T-cell (primary cell): Measurements from ENCODE around the gene FOXN3. TPM values are rescaled to one million over a fixed set of nuclear protein-coding genes. Genes with fewer than 3 reads are reported as not detected.
A peak's percentile ranks its signal among the peaks of the same experiment; 100 is the strongest.

Experiments used
- ATAC-seq, 4 experiments: fragments of 200-7000 bp in 3 of 4; fragments of 150-1000 bp in 1 of 4; cut with Tn5 transposase; replicated peaks in 1 of 4; 1 replicate in 3 of 4; 2 replicates in 1 of 4; pipeline ENCODE4 v1.10.0; 2021; ENCODE audit warnings: moderate library complexity in 3 of 4, mild to moderate bottlenecking in 2 of 4, moderate number of reproducible peaks in 1 of 4
- CTCF ChIA-PET, 2 donors: fragments of 300-600 bp; sonication (Branson Sonifier 250); formaldehyde crosslinking; loops; one replicate each; lab custom pipeline; 2022; ENCODE audit warnings: antibody characterized with exemption in 2 of 2; lab: Charles Lee
- POLR2A ChIA-PET, 2 donors: fragments of 300-600 bp; sonication (Branson Sonifier 250); formaldehyde crosslinking; loops; one replicate each; lab custom pipeline; 2022; ENCODE audit warnings: antibody characterized with exemption in 2 of 2; lab: Charles Lee
- DNase-seq, 35 experiments: peaks; one replicate each; pipeline versions ENCODE4 v3.0.0 to v3.0.0-alpha.2; 2013 to 2023
- H3K27ac ChIP-seq: one replicate; pipeline ENCODE4 v1.5.1; 2013; ENCODE audit warnings: low read length
- H3K27me3 ChIP-seq, 2 experiments: replicated peaks in 1 of 2; 1 replicate in 1 of 2; 2 replicates in 1 of 2; pipeline versions ENCODE4 v1.6.1 to v1.7.0; 2013; ENCODE audit warnings: low read length in 1 of 2, mixed read lengths in 1 of 2; ENCODE audit not compliant: control insufficient read depth in 2 of 2, insufficient read depth in 2 of 2; ENCODE audit errors: extremely low read depth in 1 of 2
- H3K36me3 ChIP-seq, 2 donors: 1 replicate in 1 of 2; 2 replicates in 1 of 2; pipeline versions ENCODE4 v1.6.1 to v1.7.0; 2013; ENCODE audit warnings: low read length in 1 of 2; ENCODE audit not compliant: control insufficient read depth in 2 of 2, insufficient read depth in 1 of 2; ENCODE audit errors: extremely low read depth in 1 of 2
- H3K4me1 ChIP-seq, 2 experiments: 1 replicate in 1 of 2; 2 replicates in 1 of 2; pipeline versions ENCODE4 v1.6.1 to v1.7.0; 2013; ENCODE audit warnings: low read length in 2 of 2, mixed read lengths in 1 of 2; ENCODE audit not compliant: insufficient read depth in 2 of 2, control insufficient read depth in 1 of 2; ENCODE audit errors: extremely low read depth in 1 of 2
- H3K4me3 ChIP-seq, 2 donors: 1 replicate in 1 of 2; 2 replicates in 1 of 2; pipeline versions ENCODE4 v1.5.1 to v1.7.0; 2013; ENCODE audit warnings: mild to moderate bottlenecking in 2 of 2, low read length in 1 of 2, moderate library complexity in 1 of 2; ENCODE audit not compliant: control insufficient read depth in 1 of 2; ENCODE audit errors: extremely low read depth in 1 of 2
- H3K9me3 ChIP-seq: 2 replicates; pipeline ENCODE4 v1.7.0; 2013
- H3K27ac Mint-ChIP-seq, 2 donors: one replicate each; pipeline ENCODE4 v1.8.0; 2020 to 2021; ENCODE audit warnings: mild to moderate bottlenecking in 2 of 2, mixed read lengths in 2 of 2
- H3K27me3 Mint-ChIP-seq, 2 donors: one replicate each; pipeline ENCODE4 v1.8.0; 2021 to 2022; ENCODE audit warnings: mixed read lengths in 2 of 2
- H3K36me3 Mint-ChIP-seq: one replicate; pipeline ENCODE4 v1.8.0; 2021; ENCODE audit warnings: mixed read lengths
- H3K4me1 Mint-ChIP-seq, 3 donors: one replicate each; pipeline ENCODE4 v1.8.0; 2020 to 2022; ENCODE audit warnings: mixed read lengths in 3 of 3, mild to moderate bottlenecking in 1 of 3
- H3K4me3 Mint-ChIP-seq, 3 donors: one replicate each; pipeline ENCODE4 v1.8.0; 2020 to 2022; ENCODE audit warnings: mild to moderate bottlenecking in 3 of 3, mixed read lengths in 3 of 3, moderate library complexity in 3 of 3
- H3K9me3 Mint-ChIP-seq, 3 donors: one replicate each; pipeline ENCODE4 v1.8.0; 2020 to 2022; ENCODE audit warnings: mixed read lengths in 3 of 3
- WGBS: methylation state at CpG from one replicate; pipeline ENCODE4 v1.1.5; 2013; ENCODE audit warnings: missing lambda C conversion rate; ENCODE audit not compliant: insufficient coverage; 5-methylcytosine and 5-hydroxymethylcytosine counted together
- total RNA-seq, 35 experiments: library from RNA in 6 of 35; stranded (reverse) in 6 of 35; fragments of 120-200 nt in 1 of 35; gene quantifications; one replicate each; pipeline versions ENCODE4 v1.2.1 to v1.2.4 and lab custom pipeline; 2013 to 2026

The FOXN3 gene
- total RNA-seq, 5 donors from 2014 or later (not counting 1 experiment from before 2014, with no cell fraction given) = 92.8 to 176 (median 103) TPM

GRCh38 chr14:89444516-89445125 is 27.6 kb upstream of the FOXN3 start:
- ChIA-PET POLR2A (interaction anchor here in 1 of 2 donors (0.6 kb wide), 1 partner anchor 140 kb away, joined by 3 read pairs; no protein-coding TSS in a partner anchor), CTCF (interaction anchor here in 1 of 2 donors (0.7 to 2.1 kb wide), 2 partner anchors 10 to 49 kb away, joined by 4 to 6 read pairs; no protein-coding TSS in a partner anchor)
- no CpG with 5 or more reads among the region's 10 CpGs for WGBS
- Histone ChIP-seq H3K9me3 (no peaks in the 10 kb centered on the region), H3K27me3 (no peaks in the 10 kb centered on the region), H3K4me1 (peaks cover 32 to 47% of the 10 kb centered on the region in 2 experiments), H3K27ac (peak overlapping the region; percentile 30), H3K36me3 (peaks cover 0 to 2% of the 10 kb centered on the region in 2 donors), H3K4me3 (no peak overlapping the region)
- no peak for ATAC-seq
- peak overlapping the region in 1 of 3 donors; percentile 75 for H3K4me3 Mint-ChIP-seq
- H3K36me3 Mint-ChIP-seq = peaks cover 4% of the 10 kb centered on the region
- peaks cover 75 to 87% (median 76%) of the 10 kb centered on the region in 3 donors for H3K4me1 Mint-ChIP-seq
- H3K9me3 Mint-ChIP-seq = no peaks in the 10 kb centered on the region
- DNase-seq = no peak
- peak overlapping the region; percentile 84 to 91 for H3K27ac Mint-ChIP-seq
- no peaks in the 10 kb centered on the region for H3K27me3 Mint-ChIP-seq

DNA sequence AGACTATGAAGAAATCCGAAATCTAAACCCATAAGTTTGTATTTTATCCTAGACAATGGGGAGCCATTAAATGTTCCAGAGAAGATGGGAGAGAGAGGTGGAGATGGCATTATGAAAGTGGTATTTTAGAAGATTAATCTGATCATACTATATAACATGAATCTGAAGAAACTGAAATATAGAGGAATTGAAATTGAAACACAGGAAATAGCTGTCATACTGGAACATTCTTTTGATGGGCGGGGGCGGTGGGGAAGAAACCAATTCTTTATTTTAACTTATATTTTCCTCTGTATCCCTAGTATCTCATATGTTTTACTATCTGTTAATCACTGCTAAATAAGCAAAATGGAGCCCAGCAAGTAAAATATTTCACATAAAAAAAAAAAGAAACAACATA is 27.0 kb upstream of the FOXN3 start:
- Histone ChIP-seq H3K4me1 (peaks cover 32 to 47% of the 10 kb centered on the region in 2 experiments), H3K27ac (peak overlapping the region; percentile 30), H3K27me3 (no peaks in the 10 kb centered on the region), H3K36me3 (peaks cover 0 to 2% of the 10 kb centered on the region in 2 donors), H3K9me3 (no peaks in the 10 kb centered on the region), H3K4me3 (no peak overlapping the region)
- Mint-ChIP-seq H3K9me3 (no peaks in the 10 kb centered on the region), H3K36me3 (peaks cover 4% of the 10 kb centered on the region), H3K4me3 (peak overlapping the region in 1 of 3 donors; percentile 75), H3K27ac (peak overlapping the region; percentile 84 to 91), H3K27me3 (no peaks in the 10 kb centered on the region), H3K4me1 (peaks cover 72 to 82% (median 73%) of the 10 kb centered on the region in 3 donors)
- ChIA-PET CTCF (interaction anchor here in 1 of 2 donors (0.6 to 2.1 kb wide), 4 partner anchors 10 to 50 kb away, joined by 3 to 6 read pairs (median 5); no protein-coding TSS in a partner anchor), POLR2A (interaction anchor here (0.6 to 0.7 kb wide), 3 partner anchors 13 to 319 kb away, joined by 3 to 5 read pairs (median 3); no protein-coding TSS in a partner anchor)
- DNase-seq (no peak), ATAC-seq (peak in 1 of 4 experiments; percentile 41)
- WGBS = no CpG with 5 or more reads among the region's 3 CpGs

- POLR2A ChIA-PET = no interaction called here
- peak overlapping the region; percentile 3 to 75 (median 57) for H3K4me3 Mint-ChIP-seq
Measured at GRCh38 chr14:89443042-89443629, 26.1 kb upstream of the FOXN3 start.

GRCh38 chr14:89442280-89442679 is 25.2 kb upstream of the FOXN3 start:
- Mint-ChIP-seq H3K9me3 (peaks cover 0 to 2% (median 0%) of the 10 kb centered on the region in 3 donors), H3K36me3 (peaks cover 4% of the 10 kb centered on the region), H3K27ac (peak overlapping the region; percentile 36 to 60), H3K4me1 (peaks cover 64 to 68% (median 67%) of the 10 kb centered on the region in 3 donors), H3K27me3 (no peaks in the 10 kb centered on the region), H3K4me3 (no peak overlapping the region)
- DNase-seq (no peak), ATAC-seq (no peak)
- Histone ChIP-seq H3K4me1 (peaks cover 22 to 35% of the 10 kb centered on the region in 2 experiments), H3K4me3 (no peak overlapping the region), H3K9me3 (no peaks in the 10 kb centered on the region), H3K27me3 (no peaks in the 10 kb centered on the region), H3K27ac (no peak overlapping the region), H3K36me3 (peaks cover under 1 to 3% of the 10 kb centered on the region in 2 donors)
- ChIA-PET POLR2A (no interaction called here), CTCF (no interaction called here)
- WGBS = 100% methylated on average over 4 of the region's 4 CpGs

More at GRCh38 chr14:89443042-89443629, 26.1 kb upstream of the FOXN3 start:
- Mint-ChIP-seq H3K4me1 (peaks cover 68 to 74% (median 69%) of the 10 kb centered on the region in 3 donors), H3K9me3 (no peaks in the 10 kb centered on the region), H3K27ac (peak overlapping the region; percentile 84 to 91), H3K36me3 (peaks cover 4% of the 10 kb centered on the region), H3K27me3 (no peaks in the 10 kb centered on the region)
- H3K36me3 ChIP-seq = peaks cover 0 to 3% of the 10 kb centered on the region in 2 donors
- H3K27me3 ChIP-seq = no peaks in the 10 kb centered on the region
- H3K4me1 ChIP-seq = peaks cover 26 to 42% of the 10 kb centered on the region in 2 experiments
- CTCF ChIA-PET = interaction anchor here (0.6 to 2.1 kb wide), 3 partner anchors 13 to 215 kb away, joined by 3 to 6 read pairs (median 6); no protein-coding TSS in a partner anchor
- ATAC-seq (no peak), DNase-seq (no peak)
- no peak overlapping the region for H3K4me3 ChIP-seq
- 14% methylated on average over 2 of the region's 3 CpGs for WGBS
- H3K9me3 ChIP-seq = no peaks in the 10 kb centered on the region
- H3K27ac ChIP-seq = no peak overlapping the region

DNA sequence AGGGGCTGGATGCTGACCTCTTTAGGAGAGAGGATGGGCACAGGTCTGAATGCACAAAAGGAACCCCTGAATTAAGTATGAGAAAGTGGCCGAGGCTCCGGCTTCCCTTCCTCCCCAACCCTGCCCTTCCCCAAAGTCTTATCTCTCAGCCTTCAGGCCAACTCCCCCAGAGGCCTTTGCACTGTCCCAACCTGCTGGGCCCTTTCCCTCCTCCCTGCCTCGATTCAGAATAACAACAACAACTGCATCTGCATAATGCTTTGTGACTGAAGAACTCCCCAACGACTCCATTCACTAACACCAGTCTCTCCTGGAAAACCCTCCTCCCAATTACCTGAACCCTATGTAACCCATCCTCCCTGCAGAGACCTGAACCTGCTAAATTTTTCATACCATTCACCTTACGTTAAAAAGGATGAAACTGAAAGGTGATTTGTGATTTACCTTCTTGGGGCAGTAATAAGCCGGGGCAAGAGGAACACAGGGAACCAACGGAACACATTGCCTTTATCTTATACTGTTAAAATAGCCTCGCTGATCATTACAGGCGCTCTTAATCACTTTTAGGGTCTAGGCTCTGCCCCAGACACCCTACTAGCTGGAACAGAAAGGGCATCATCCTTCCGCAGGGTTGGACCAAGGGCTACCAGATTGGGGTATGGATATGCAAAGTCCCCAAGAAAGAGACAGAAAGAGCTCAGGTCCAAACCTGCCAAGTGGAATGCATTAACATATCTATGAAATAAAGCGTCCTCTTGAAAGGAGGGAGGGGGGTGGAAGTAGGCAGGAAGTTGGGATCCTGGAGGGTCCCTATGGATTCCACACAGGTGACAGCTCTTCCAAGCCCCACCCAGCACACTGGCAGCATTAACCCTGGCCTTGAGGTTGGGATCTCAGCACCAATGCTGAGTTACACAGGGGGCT is 24.2 kb upstream of the FOXN3 start:
- Histone ChIP-seq H3K9me3 (no peaks in the 10 kb centered on the region), H3K27ac (no peak overlapping the region), H3K27me3 (no peaks in the 10 kb centered on the region), H3K4me3 (no peak overlapping the region), H3K4me1 (peaks cover 18 to 33% of the 10 kb centered on the region in 2 experiments), H3K36me3 (peaks cover 2 to 3% of the 10 kb centered on the region in 2 donors)
- WGBS = 83% methylated on average over 3 of the region's 11 CpGs
- POLR2A ChIA-PET = no interaction called here
- CTCF ChIA-PET = interaction anchor here in 1 of 2 donors (0.7 kb wide), 1 partner anchor 13 kb away, joined by 5 read pairs; no protein-coding TSS in a partner anchor
- DNase-seq = no peak
- peaks cover 61 to 68% (median 68%) of the 10 kb centered on the region in 3 donors for H3K4me1 Mint-ChIP-seq
- H3K27ac Mint-ChIP-seq = peak overlapping the region; percentile 30 to 66
- H3K27me3 Mint-ChIP-seq = no peaks in the 10 kb centered on the region
- peaks cover 0 to 4% (median 0%) of the 10 kb centered on the region in 3 donors for H3K9me3 Mint-ChIP-seq
- ATAC-seq = no peak
- peaks cover 7% of the 10 kb centered on the region for H3K36me3 Mint-ChIP-seq
- H3K4me3 Mint-ChIP-seq = no peak overlapping the region
